ENCODE results near the gene SLC8A1. TPM values are rescaled to one million over a fixed set of nuclear protein-coding genes. Genes with fewer than 3 reads are reported as not detected.

Gene SLC8A1
- total and polyA plus RNA-seq, 10 of the 15 experiments (the other 5 are each of a cell fraction or from before 2014, with no cell fraction given): under 0.01 to 1.2 (median 0.01) TPM; not detected in 3

GRCh38 chr2:40370007-40370395 is 81.9 kb downstream of the SLC8A1 start:
- FAIRE-seq (no peak), ATAC-seq (no peak), DNase-seq (ENCODE audit: low read depth, low spot score) (no peak)
- ChIA-PET SMC1A (ENCODE audit: uncharacterized antibody, unreplicated experiment) (no interaction called here), RAD21 (ENCODE audit: unreplicated experiment) (no interaction called here), POLR2A (no interaction called here), CTCF (no interaction called here)
- Histone ChIP-seq H3K4me3 (no peak overlapping the region), H2AFZ (ENCODE audit: control insufficient read depth, low read depth, low read length) (no peak overlapping the region), H3K4me2 (ENCODE audit: control insufficient read depth, insufficient read depth) (no peak overlapping the region), H4K20me1 (ENCODE audit: control insufficient read depth, insufficient read depth) (no peaks in the 10 kb centered on the region), H3K27me3 (replicated peaks in 1 of 2; ENCODE audit: control insufficient read depth in 2 of 2, insufficient read depth in 2 of 2, low read length in 1 of 2) (no peaks in the 10 kb centered on the region), H3K36me3 (ENCODE audit: control insufficient read depth in 2 of 2, insufficient read depth in 2 of 2, low read length in 1 of 2) (no peaks in the 10 kb centered on the region), H3K79me2 (ENCODE audit: control insufficient read depth, insufficient read depth, low read length) (no peaks in the 10 kb centered on the region), H3K4me1 (ENCODE audit: control insufficient read depth, insufficient read depth, low read length) (no peaks in the 10 kb centered on the region), H3K9me3 (replicated peaks; ENCODE audit: control insufficient read depth, insufficient read depth, low read length) (no peaks in the 10 kb centered on the region), H3K9ac (ENCODE audit: control insufficient read depth, insufficient read depth, low read length) (no peak overlapping the region), H3K27ac (ENCODE audit: control insufficient read depth, insufficient read depth) (no peak overlapping the region)
- BruUV-seq (replicated peaks): no TSS peak
- in situ Hi-C loops (cut with MboI): no loop called here
- WGBS (ENCODE audit: insufficient coverage, insufficient replicate concordance, low lambda C conversion rate, missing lambda C conversion rate): 21% methylated on average over 2 of the region's 2 CpGs
- TF ChIP-seq RAD51 (IDR thresholded peaks at IDR 0.05) (no peak), NR2C1 (IDR thresholded peaks at IDR 0.05) (no peak), ATF2 (IDR thresholded peaks at IDR 0.05; ENCODE audit: low read length) (no peak), DPF2 (IDR thresholded peaks at IDR 0.05) (no peak), ZNF592 (IDR thresholded peaks at IDR 0.05) (no peak), JUND (IDR thresholded peaks at IDR 0.05; ENCODE audit: low read depth, low read length) (no peak), SKIL (IDR thresholded peaks at IDR 0.05; ENCODE audit: low read depth, poor library complexity, severe bottlenecking) (no peak), MTA3 (IDR thresholded peaks at IDR 0.05; ENCODE audit: borderline replicate concordance, low read length) (no peak), NFYB (IDR thresholded peaks at IDR 0.05; ENCODE audit: insufficient read depth, low read depth, low read length) (no peak), KAT2A (conservative IDR thresholded peaks at IDR 0.05; ENCODE audit: control insufficient read depth, low read depth, low read length) (no peak), FOXK2 (IDR thresholded peaks at IDR 0.05) (no peak), EED (IDR thresholded peaks at IDR 0.05; ENCODE audit: low read depth) (no peak), KDM1A (IDR thresholded peaks at IDR 0.05; ENCODE audit: borderline replicate concordance) (no peak), YBX1 (IDR thresholded peaks at IDR 0.05) (no peak), SMAD1 (IDR thresholded peaks at IDR 0.05; ENCODE audit: low read depth, partially characterized antibody) (no peak), KLF5 (IDR thresholded peaks at IDR 0.05; ENCODE audit: partially characterized antibody) (no peak), SUPT20H (IDR thresholded peaks at IDR 0.05; ENCODE audit: borderline replicate concordance, control insufficient read depth, low read depth, low read length) (no peak)
- intact Hi-C loops (cut with micrococcal nuclease; ENCODE audit: unreplicated experiment): no loop called here

All from GM12878 (cell line).